ENCODE measurements around the gene LIN28B.

LIN28B gene

GRCh38 chr6:105041880-105042279 lies 85.0 kb downstream of the LIN28B start:
- no peak overlapping the region for H3K4me3 ChIP-seq (replicated peaks; ENCODE audit: insufficient read depth, low read length)
- H3K27me3 ChIP-seq (ENCODE audit: insufficient read depth, poor library complexity, severe bottlenecking): peaks cover 2% of the 10 kb centered on the region
- no peak overlapping the region for H3K27ac ChIP-seq (replicated peaks)
- TF ChIP-seq REST (IDR thresholded peaks at IDR 0.05; ENCODE audit: insufficient replicate concordance, low read depth): no peak
- TF ChIP-seq POLR2AphosphoS5 (IDR thresholded peaks at IDR 0.05; ENCODE audit: low read depth): no peak
- TF ChIP-seq, protein P1, sequence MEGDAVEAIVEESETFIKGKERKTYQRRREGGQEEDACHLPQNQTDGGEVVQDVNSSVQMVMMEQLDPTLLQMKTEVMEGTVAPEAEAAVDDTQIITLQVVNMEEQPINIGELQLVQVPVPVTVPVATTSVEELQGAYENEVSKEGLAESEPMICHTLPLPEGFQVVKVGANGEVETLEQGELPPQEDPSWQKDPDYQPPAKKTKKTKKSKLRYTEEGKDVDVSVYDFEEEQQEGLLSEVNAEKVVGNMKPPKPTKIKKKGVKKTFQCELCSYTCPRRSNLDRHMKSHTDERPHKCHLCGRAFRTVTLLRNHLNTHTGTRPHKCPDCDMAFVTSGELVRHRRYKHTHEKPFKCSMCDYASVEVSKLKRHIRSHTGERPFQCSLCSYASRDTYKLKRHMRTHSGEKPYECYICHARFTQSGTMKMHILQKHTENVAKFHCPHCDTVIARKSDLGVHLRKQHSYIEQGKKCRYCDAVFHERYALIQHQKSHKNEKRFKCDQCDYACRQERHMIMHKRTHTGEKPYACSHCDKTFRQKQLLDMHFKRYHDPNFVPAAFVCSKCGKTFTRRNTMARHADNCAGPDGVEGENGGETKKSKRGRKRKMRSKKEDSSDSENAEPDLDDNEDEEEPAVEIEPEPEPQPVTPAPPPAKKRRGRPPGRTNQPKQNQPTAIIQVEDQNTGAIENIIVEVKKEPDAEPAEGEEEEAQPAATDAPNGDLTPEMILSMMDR (IDR thresholded peaks at IDR 0.05; ENCODE audit: insufficient read depth, low read length): no peak
- no peak for TF ChIP-seq GABPA (IDR thresholded peaks at IDR 0.05; ENCODE audit: low read depth)
- TF ChIP-seq SPI1 (IDR thresholded peaks at IDR 0.05; ENCODE audit: borderline replicate concordance, low read depth): no peak
- DNase-seq (ENCODE audit: low read depth in 1 of 2, low spot score in 1 of 2): no peak

GRCh38 chr6:105042648-105043047 lies 85.7 kb downstream of the LIN28B start:
- no peak for TF ChIP-seq REST (IDR thresholded peaks at IDR 0.05; ENCODE audit: insufficient replicate concordance, low read depth)
- TF ChIP-seq SPI1 (IDR thresholded peaks at IDR 0.05; ENCODE audit: borderline replicate concordance, low read depth): no peak
- no peak for TF ChIP-seq POLR2AphosphoS5 (IDR thresholded peaks at IDR 0.05; ENCODE audit: low read depth)
- TF ChIP-seq, protein P1 (IDR thresholded peaks at IDR 0.05; ENCODE audit: insufficient read depth, low read length): no peak
- TF ChIP-seq GABPA (IDR thresholded peaks at IDR 0.05; ENCODE audit: low read depth): no peak
- DNase-seq (ENCODE audit: low read depth in 1 of 2, low spot score in 1 of 2): no peak
- peaks cover 2% of the 10 kb centered on the region for H3K27me3 ChIP-seq (ENCODE audit: insufficient read depth, poor library complexity, severe bottlenecking)
- H3K27ac ChIP-seq (replicated peaks): no peak overlapping the region
- no peak overlapping the region for H3K4me3 ChIP-seq (replicated peaks; ENCODE audit: insufficient read depth, low read length)

DNA sequence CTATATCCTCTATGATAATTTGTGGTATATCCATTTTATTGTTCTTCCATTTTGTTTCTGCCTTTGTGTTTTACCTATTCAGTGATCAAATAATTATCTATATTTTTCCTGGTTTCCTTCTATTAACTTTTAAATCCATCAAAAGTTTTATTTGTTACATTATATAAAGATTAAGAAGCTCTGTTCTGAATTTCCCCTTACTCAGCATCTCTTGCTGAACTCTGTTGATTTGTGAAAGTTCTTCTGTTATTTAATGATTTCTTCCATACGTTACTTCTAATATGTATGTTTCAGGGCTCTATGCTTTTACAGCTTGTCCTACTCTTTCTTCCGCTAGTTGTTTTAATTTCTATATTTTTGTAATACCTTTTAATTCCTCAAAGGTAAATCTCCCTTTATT lies 87.1 kb downstream of the LIN28B start:
- TF ChIP-seq POLR2AphosphoS5 (IDR thresholded peaks at IDR 0.05; ENCODE audit: low read depth) (no peak), REST (IDR thresholded peaks at IDR 0.05; ENCODE audit: insufficient replicate concordance, low read depth) (no peak), GABPA (IDR thresholded peaks at IDR 0.05; ENCODE audit: low read depth) (no peak), SPI1 (IDR thresholded peaks at IDR 0.05; ENCODE audit: borderline replicate concordance, low read depth) (no peak)
- TF ChIP-seq, protein P1 (IDR thresholded peaks at IDR 0.05; ENCODE audit: insufficient read depth, low read length): no peak
- H3K27me3 ChIP-seq (ENCODE audit: insufficient read depth, poor library complexity, severe bottlenecking): peaks cover 2% of the 10 kb centered on the region

More for the DNA sequence above, 87.1 kb downstream of the LIN28B start:
- H3K4me3 ChIP-seq (replicated peaks; ENCODE audit: insufficient read depth, low read length): no peak overlapping the region
- no peak for DNase-seq (ENCODE audit: low read depth in 1 of 2, low spot score in 1 of 2)
- H3K27ac ChIP-seq (replicated peaks): no peak overlapping the region
